Measurements from ENCODE around the gene SPIN2B.

The SPIN2B gene

GRCh38 chrX:57070185-57070984, 51.0 kb downstream of the SPIN2B start:
- no peak for DNase-seq
